Measurements from ENCODE around the gene VAC14. TPM values are rescaled to one million over a fixed set of nuclear protein-coding genes. Genes with fewer than 3 reads are reported as not detected.
A peak's percentile ranks its signal among the peaks of the same experiment; 100 is the strongest.
"Not testable (repeated sequence)": the region's sequence is repeated elsewhere in the genome, so short reads cannot be mapped to it uniquely, and the experiment has no call there.

The VAC14 gene
- total RNA-seq, 4 donors from 2014 or later = 43.4 to 69.4 (median 63.1) TPM

DNA sequence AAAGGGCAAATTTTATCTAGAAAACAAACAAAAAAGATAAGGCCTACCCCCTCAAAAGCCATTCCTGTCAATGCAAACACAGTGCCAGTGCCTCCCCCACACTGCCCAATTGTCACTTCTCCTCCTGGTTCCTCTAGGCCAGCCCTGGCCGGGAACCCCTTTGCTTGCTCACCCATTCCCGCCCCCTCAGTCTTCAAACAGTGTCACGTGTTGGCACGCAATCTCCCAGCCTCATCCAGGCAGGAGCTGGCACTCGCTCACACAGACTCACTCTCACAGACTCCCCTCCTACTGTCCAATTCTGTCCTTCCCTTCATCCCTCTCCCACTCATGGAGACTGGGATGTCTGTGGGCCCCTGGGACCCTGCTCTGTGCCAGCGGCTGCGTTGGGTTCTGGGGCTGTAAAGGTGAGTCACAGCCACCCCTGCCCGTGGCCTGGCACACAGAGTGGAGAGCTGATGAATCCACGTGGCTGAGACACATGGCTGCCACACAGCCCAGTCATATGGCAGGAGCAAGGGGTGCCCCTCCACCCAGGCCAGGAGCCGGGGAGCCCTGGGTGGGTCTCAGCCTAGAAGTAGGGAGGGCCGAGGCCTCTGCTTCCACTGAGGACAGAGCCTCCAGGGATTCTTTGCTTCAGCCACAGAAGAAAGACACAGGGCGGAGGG, 54.8 kb downstream of the VAC14 start:
- 59 to 60% methylated on average over 11 to 12 of the region's 12 CpGs for WGBS, 2 donors
- no peaks in the 10 kb centered on the region for H3K27me3 ChIP-seq
- H3K9me3 ChIP-seq = no peaks in the 10 kb centered on the region
- H3K36me3 ChIP-seq = no peaks in the 10 kb centered on the region
- peak; percentile 64 to 70 for DNase-seq
- TF ChIP-seq CTCF (IDR thresholded peaks at IDR 0.05) (no peak), POLR2A (IDR thresholded peaks at IDR 0.05) (no peak)
- H3K4me1 ChIP-seq = peaks cover 44 to 68% of the 10 kb centered on the region in 2 donors
- intact Hi-C loops (cut with DNase I) = no loop called here
- H3K27ac ChIP-seq = peak overlapping the region; percentile 38 to 94 (median 58)
- H3K4me3 ChIP-seq (replicated peaks in 1 of 3) = no peak overlapping the region

GRCh38 chr16:70745536-70746025, 55.4 kb downstream of the VAC14 start:
- DNase-seq = no peak
- peak overlapping the region in 2 of 3 donors; percentile 58 to 94 for H3K27ac ChIP-seq
- no peaks in the 10 kb centered on the region for H3K27me3 ChIP-seq
- 88 to 96% methylated on average over 6 of the region's 6 CpGs for WGBS, 2 donors
- peaks cover 38 to 68% of the 10 kb centered on the region in 2 donors for H3K4me1 ChIP-seq
- H3K36me3 ChIP-seq = no peaks in the 10 kb centered on the region
- no peaks in the 10 kb centered on the region for H3K9me3 ChIP-seq
- no peak overlapping the region for H3K4me3 ChIP-seq (replicated peaks in 1 of 3)
- TF ChIP-seq CTCF (IDR thresholded peaks at IDR 0.05) (no peak), POLR2A (IDR thresholded peaks at IDR 0.05) (no peak)
- intact Hi-C loops (cut with DNase I) = loop anchor here (2.0 kb wide), 1 partner anchor 17 kb away; no protein-coding TSS in a partner anchor

GRCh38 chr16:70744366-70744765, 56.6 kb downstream of the VAC14 start:
- intact Hi-C loops (cut with DNase I) = loop anchor here (2.0 kb wide), 1 partner anchor 16 kb away; no protein-coding TSS in a partner anchor
- Histone ChIP-seq H3K9me3 (no peaks in the 10 kb centered on the region), H3K4me3 (replicated peaks in 1 of 3) (no peak overlapping the region), H3K36me3 (no peaks in the 10 kb centered on the region), H3K27ac (no peak overlapping the region), H3K27me3 (no peaks in the 10 kb centered on the region), H3K4me1 (peaks cover 31 to 61% of the 10 kb centered on the region in 2 donors)
- 94 to 96% methylated on average over 8 of the region's 9 CpGs for WGBS, 2 donors
- no peak for DNase-seq
- no peak for TF ChIP-seq POLR2A (IDR thresholded peaks at IDR 0.05)
- TF ChIP-seq CTCF (IDR thresholded peaks at IDR 0.05) = no peak

GRCh38 chr16:70743791-70744190, 57.2 kb downstream of the VAC14 start:
- DNase-seq = no peak
- Histone ChIP-seq H3K9me3 (no peaks in the 10 kb centered on the region), H3K27ac (no peak overlapping the region), H3K36me3 (no peaks in the 10 kb centered on the region), H3K27me3 (no peaks in the 10 kb centered on the region), H3K4me1 (peaks cover 25 to 56% of the 10 kb centered on the region in 2 donors), H3K4me3 (replicated peaks in 1 of 3) (no peak overlapping the region)
- intact Hi-C loops (cut with DNase I) = loop anchor here (2.0 kb wide), 1 partner anchor 15 kb away; no protein-coding TSS in a partner anchor
- TF ChIP-seq POLR2A (IDR thresholded peaks at IDR 0.05) = no peak
- WGBS, 2 donors = 89% methylated on average over 10 of the region's 10 CpGs

DNA sequence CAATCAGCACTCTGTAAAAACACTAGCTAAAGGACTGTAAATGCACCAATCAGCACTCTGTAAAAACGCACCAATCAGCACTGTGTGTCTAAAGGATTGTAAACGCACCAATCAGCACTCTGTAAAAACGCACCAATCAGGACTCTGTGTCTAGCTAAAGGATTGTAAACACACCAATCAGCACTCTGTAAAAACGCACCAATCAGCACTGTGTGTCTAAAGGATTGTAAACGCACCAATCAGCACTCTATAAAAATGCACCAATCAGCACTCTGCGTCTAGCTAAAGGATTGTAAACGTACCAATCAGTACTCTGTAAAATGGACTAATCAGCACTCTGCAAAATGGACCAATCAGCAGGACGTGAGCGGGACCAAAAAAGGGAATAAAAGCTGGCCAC, 58.0 kb downstream of the VAC14 start:
- DNase-seq; H3K27me3 ChIP-seq; H3K9me3 ChIP-seq; H3K4me3 ChIP-seq (replicated peaks in 1 of 3); intact Hi-C loops (cut with DNase I); H3K36me3 ChIP-seq; H3K27ac ChIP-seq: not testable (repeated sequence)
- H3K4me1 ChIP-seq = peaks cover 17 to 54% of the 10 kb centered on the region in 2 donors
- WGBS, 2 donors = 94 to 96% methylated on average over 9 of the region's 9 CpGs

DNA sequence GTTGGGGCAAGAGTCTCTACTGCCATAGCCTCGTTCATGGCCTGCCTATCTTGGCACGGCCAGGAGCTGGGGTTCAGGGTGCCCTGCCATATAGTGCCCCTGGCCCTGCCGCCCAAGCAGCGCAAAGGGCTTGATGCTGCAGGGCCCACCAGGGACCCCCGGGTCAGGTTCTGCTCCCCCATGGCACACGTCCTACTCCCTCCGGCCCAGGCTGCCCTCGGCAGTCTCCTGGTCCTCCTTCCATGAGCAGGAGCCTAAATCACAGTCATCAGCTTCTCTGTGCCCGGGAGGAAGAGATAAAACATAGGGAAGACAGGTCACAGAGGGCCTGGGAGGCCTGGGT, 59.2 kb downstream of the VAC14 start:
- no peaks in the 10 kb centered on the region for H3K36me3 ChIP-seq
- intact Hi-C loops (cut with DNase I) = no loop called here
- no peak for TF ChIP-seq CTCF (IDR thresholded peaks at IDR 0.05)
- TF ChIP-seq POLR2A (IDR thresholded peaks at IDR 0.05) = no peak
- WGBS, 2 donors = 94 to 95% methylated on average over 3 to 9 of the region's 9 CpGs
- no peaks in the 10 kb centered on the region for H3K27me3 ChIP-seq
- no peak for DNase-seq
- no peaks in the 10 kb centered on the region for H3K9me3 ChIP-seq
- no peak overlapping the region for H3K4me3 ChIP-seq (replicated peaks in 1 of 3)
- no peak overlapping the region for H3K27ac ChIP-seq
- peaks cover 10 to 54% of the 10 kb centered on the region in 2 donors for H3K4me1 ChIP-seq
